HG03575 (cell line): Measurements from ENCODE around the gene SPTBN4.
"Not testable (repeated sequence)": the region's sequence is repeated elsewhere in the genome, so short reads cannot be mapped to it uniquely, and the experiment has no call there.

Source experiments
- ATAC-seq: cut with Tn5 transposase; IDR thresholded peaks from one replicate; pipeline ENCODE4 v1.9.1; 2021; ENCODE audit not compliant: unreplicated experiment, insufficient number of reproducible peaks, low FRiP score; ENCODE audit errors: extremely low read depth

SPTBN4 gene

GRCh38 chr19:40499320-40499719, 32.5 kb downstream of the SPTBN4 start:
- no peak for ATAC-seq

- ATAC-seq, result not testable (repeated sequence)
These were observed 34.1 kb downstream of the SPTBN4 start for GRCh38 chr19:40500678-40501530.

GRCh38 chr19:40501599-40501998, 34.8 kb downstream of the SPTBN4 start:
- no peak for ATAC-seq

GRCh38 chr19:40502081-40502480, 35.3 kb downstream of the SPTBN4 start:
- no peak for ATAC-seq

GRCh38 chr19:40502647-40503319, 36.0 kb downstream of the SPTBN4 start:
- no peak for ATAC-seq

- no peak for ATAC-seq
These were observed 36.5 kb downstream of the SPTBN4 start for GRCh38 chr19:40503320-40503695.

- ATAC-seq, result no peak
These were observed 39.3 kb downstream of the SPTBN4 start for GRCh38 chr19:40506099-40506498.

GRCh38 chr19:40507892-40508291, 41.1 kb downstream of the SPTBN4 start:
- no peak for ATAC-seq

- no peak for ATAC-seq
These were observed 42.0 kb downstream of the SPTBN4 start for GRCh38 chr19:40508739-40509260.

GRCh38 chr19:40510526-40511115, 43.8 kb downstream of the SPTBN4 start:
- no peak for ATAC-seq

GRCh38 chr19:40511487-40511886, 44.7 kb downstream of the SPTBN4 start:
- no peak for ATAC-seq

- ATAC-seq, result no peak
These were observed 45.3 kb downstream of the SPTBN4 start for GRCh38 chr19:40512110-40512472.

- ATAC-seq, result no peak
These were observed 45.9 kb downstream of the SPTBN4 start for GRCh38 chr19:40512473-40513344.

- ATAC-seq, result no peak
These were observed 46.5 kb downstream of the SPTBN4 start for GRCh38 chr19:40513345-40513678.

GRCh38 chr19:40513741-40514315, 47.0 kb downstream of the SPTBN4 start:
- ATAC-seq, result no peak

GRCh38 chr19:40517248-40517647, 50.4 kb downstream of the SPTBN4 start:
- no peak for ATAC-seq

- ATAC-seq, result no peak
These were observed 52.8 kb downstream of the SPTBN4 start for GRCh38 chr19:40519352-40520322.

GRCh38 chr19:40521276-40521675, 54.5 kb downstream of the SPTBN4 start:
- ATAC-seq, result no peak
